Endothelial cell of umbilical vein (primary cell): ENCODE data around the gene INSIG2. TPM values are rescaled to one million over a fixed set of nuclear protein-coding genes. Genes with fewer than 3 reads are reported as not detected.

ENCODE experiments used
- BruUV-seq: library from RNA; stranded (reverse); fragments of 400-500 nt; replicated peaks from 2 replicates; lab custom pipeline; 2021; lab: Mats Ljungman, UMichigan
- CTCF ChIA-PET: fragments of 300-600, 350-600 bp; sonication (Branson Sonifier 250); formaldehyde crosslinking; loops from one replicate; lab custom pipeline; 2021; ENCODE audit warnings: antibody characterized with exemption, inconsistent platforms; lab: Charles Lee
- POLR2A ChIA-PET: fragments of 300-600, 350-600 bp; sonication (Branson Sonifier 250); formaldehyde crosslinking; loops from one replicate; lab custom pipeline; 2021; ENCODE audit warnings: antibody characterized with exemption, inconsistent platforms; lab: Charles Lee
- DNase-seq: peaks from one replicate; pipeline ENCODE4 v3.0.0-alpha.2; 2011; ENCODE audit warnings: low read depth, low spot score
- FAIRE-seq: peaks from 2 replicates; lab custom pipeline; 2011; peaks lifted over from hg19 to GRCh38; lab: Jason Lieb, UNC
- H2AFZ ChIP-seq: 2 replicates; pipeline ENCODE4 v1.6.0; 2012; ENCODE audit warnings: low read depth, low read length, control low read depth, inconsistent platforms
- H3K27ac ChIP-seq: 2 replicates; pipeline ENCODE4 v1.5.1; 2011; ENCODE audit warnings: low read depth, mild to moderate bottlenecking, control low read depth, low read length, moderate library complexity; ENCODE audit not compliant: insufficient read depth
- H3K27me3 ChIP-seq, 2 experiments: 2 replicates each; pipeline versions ENCODE4 v1.6.0 to v1.6.1; 2011; ENCODE audit warnings: low read length in 2 of 2, mixed read lengths in 1 of 2; ENCODE audit not compliant: control insufficient read depth in 2 of 2, insufficient read depth in 2 of 2
- H3K36me3 ChIP-seq, 2 experiments: 2 replicates in 1 of 2; 3 replicates in 1 of 2; pipeline ENCODE4 v1.5.1; 2011; ENCODE audit warnings: low read length in 2 of 2, mild to moderate bottlenecking in 1 of 2, moderate library complexity in 1 of 2; ENCODE audit not compliant: control insufficient read depth in 2 of 2, insufficient read depth in 2 of 2; ENCODE audit errors: extremely low read depth in 1 of 2
- H3K4me1 ChIP-seq: 3 replicates; pipeline ENCODE4 v1.5.1; 2011; ENCODE audit warnings: mild to moderate bottlenecking, low read length; ENCODE audit not compliant: control insufficient read depth, insufficient read depth; ENCODE audit errors: extremely low read depth
- H3K4me2 ChIP-seq: 2 replicates; pipeline ENCODE4 v1.6.1; 2011; ENCODE audit warnings: low read length, control low read depth, mixed read lengths; ENCODE audit not compliant: insufficient read depth
- H3K4me3 ChIP-seq, 3 experiments: fragments of 200-600 bp in 1 of 3; sonication (generic), shearing (Covaris generic) in 1 of 3; replicated peaks in 1 of 3; 2 replicates each; pipeline ENCODE4 v1.5.1; 2011 to 2016; ENCODE audit warnings: control low read depth in 3 of 3, low read length in 3 of 3, mild to moderate bottlenecking in 2 of 3, inconsistent platforms in 1 of 3, low read depth in 1 of 3, moderate library complexity in 1 of 3; ENCODE audit not compliant: insufficient read depth in 1 of 3
- H3K79me2 ChIP-seq: 2 replicates; pipeline ENCODE4 v1.6.0; 2012; ENCODE audit warnings: low read length, inconsistent platforms; ENCODE audit not compliant: control insufficient read depth, insufficient read depth
- H3K9ac ChIP-seq: replicated peaks from 2 replicates; pipeline ENCODE3; 2011; ENCODE audit warnings: low read length, control low read depth; ENCODE audit not compliant: insufficient read depth; ENCODE audit errors: extremely low read depth
- H3K9me1 ChIP-seq: replicated peaks from 3 replicates; pipeline ENCODE4 v1.6.0; 2011; ENCODE audit warnings: mild to moderate bottlenecking, low read length; ENCODE audit not compliant: control insufficient read depth, insufficient read depth; ENCODE audit errors: extremely low read depth
- H3K9me3 ChIP-seq: replicated peaks from 2 replicates; pipeline ENCODE4 v1.5.1; 2012; ENCODE audit warnings: low read length, inconsistent platforms; ENCODE audit not compliant: control insufficient read depth, insufficient read depth
- H4K20me1 ChIP-seq: replicated peaks from 2 replicates; pipeline ENCODE3; 2011; ENCODE audit warnings: mild to moderate bottlenecking, low read length; ENCODE audit not compliant: control insufficient read depth, insufficient read depth; ENCODE audit errors: extremely low read depth
- EZH2 ChIP-seq: IDR thresholded peaks from 2 replicates; pipeline ENCODE4 v1.6.1; 2012; ENCODE audit warnings: borderline replicate concordance, low read depth, mild to moderate bottlenecking, moderate library complexity, low read length, inconsistent platforms; ENCODE audit not compliant: severe bottlenecking
- FOS ChIP-seq: IDR thresholded peaks from 2 replicates; pipeline ENCODE4 v1.6.1; 2011; ENCODE audit warnings: mild to moderate bottlenecking, low read length, moderate library complexity, borderline replicate concordance; ENCODE audit not compliant: insufficient read depth
- GATA2 ChIP-seq: IDR thresholded peaks from 2 replicates; pipeline ENCODE4 v1.7.0; 2011; ENCODE audit warnings: low read depth, mild to moderate bottlenecking, moderate library complexity, mixed read lengths, low read length; ENCODE audit not compliant: insufficient read length, insufficient read depth
- JUN ChIP-seq: IDR thresholded peaks from 2 replicates; pipeline ENCODE4 v1.6.1; 2011; ENCODE audit warnings: borderline replicate concordance, low read depth; ENCODE audit not compliant: insufficient read length, insufficient read depth
- MYC ChIP-seq: IDR thresholded peaks from one replicate; pipeline ENCODE4 v1.6.1; 2011; ENCODE audit warnings: mild to moderate bottlenecking, low read depth, low read length
- POLR2A ChIP-seq: IDR thresholded peaks from 2 replicates; pipeline ENCODE4 v1.6.1; 2012; ENCODE audit warnings: low read depth, mild to moderate bottlenecking, control low read depth, low read length
- POLR2AphosphoS5 ChIP-seq: IDR thresholded peaks from 2 replicates; pipeline ENCODE4 v1.6.1; 2012; ENCODE audit warnings: low read depth, mild to moderate bottlenecking, control low read depth, low read length, moderate library complexity; ENCODE audit not compliant: insufficient read depth
- dilution Hi-C: fragments of 300-500 bp; cut with MboI; formaldehyde crosslinking; loops from one replicate; pipeline ENCODE4 v1.15.0; 2019; ENCODE audit warnings: low sequenced_read_pairs; ENCODE audit not compliant: extremely low pct_ligation_motif_present
- intact Hi-C: fragments of 100-400 bp; cut with micrococcal nuclease; formaldehyde crosslinking; loops from one replicate; pipeline ENCODE4 v1.10.0; 2022
- polyA plus RNA-seq, 4 experiments: library from polyadenylated mRNA; depleted of rRNA in 3 of 4; stranded (reverse) in 3 of 4; unstranded in 1 of 4; fragments of >200 nt; gene quantifications; 2 replicates each; pipeline versions ENCODE4 v1.2.1 to v1.2.3, GENCODE V29; 2011 to 2012; ENCODE audit warnings: missing spikeins in 1 of 4
- total RNA-seq: library from RNA; stranded (reverse); gene quantifications from 2 replicates; pipeline ENCODE4 v1.2.3, GENCODE V29; 2021
- TF ChIP-seq, protein P1 (sequence below): IDR thresholded peaks from 2 replicates; pipeline ENCODE4 v1.6.1; 2011; ENCODE audit not compliant: insufficient read depth, insufficient read length
- TF ChIP-seq, protein P2 (sequence below), 2 donors: IDR thresholded peaks; 1 replicate in 1 of 2; 2 replicates in 1 of 2; pipeline ENCODE4 v1.5.1; 2011; ENCODE audit warnings: low read length in 2 of 2, mild to moderate bottlenecking in 2 of 2, moderate library complexity in 2 of 2, control low read depth in 1 of 2, inconsistent platforms in 1 of 2, low read depth in 1 of 2; ENCODE audit not compliant: insufficient read depth in 1 of 2; ENCODE audit errors: extremely low read depth in 1 of 2

Gene INSIG2
- total and polyA plus RNA-seq, 2 donors (not counting 3 experiments of a cell fraction or from before 2014, with no cell fraction given): 24.1 to 26.9 TPM

DNA sequence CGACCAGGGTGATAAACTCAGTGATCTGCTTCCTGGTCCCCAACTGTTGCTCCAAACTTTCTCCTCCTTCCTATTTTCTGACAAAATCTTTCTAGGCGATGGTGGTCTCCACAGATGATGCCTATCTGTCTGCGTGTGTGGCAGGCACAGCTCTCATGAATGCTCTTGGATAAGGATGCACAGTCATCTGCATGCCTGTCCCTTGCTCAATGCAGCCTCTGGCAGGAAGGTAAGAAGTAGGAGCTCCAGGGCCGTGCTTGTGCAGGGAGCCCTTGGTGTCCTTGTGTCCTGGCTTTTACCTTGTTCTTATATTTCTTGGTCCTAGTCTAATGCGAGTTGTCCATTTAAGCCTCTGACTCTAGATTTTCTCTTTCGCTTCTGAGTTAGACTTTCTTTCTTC lies 57.5 kb downstream of the INSIG2 start:
- H3K36me3 ChIP-seq: no peaks in the 10 kb centered on the region
- no peak overlapping the region for H3K27ac ChIP-seq
- BruUV-seq: no TSS peak
- H3K4me2 ChIP-seq: no peak overlapping the region
- H3K9me3 ChIP-seq: no peaks in the 10 kb centered on the region
- no peak for FAIRE-seq
- no peaks in the 10 kb centered on the region for H3K79me2 ChIP-seq
- H3K9me1 ChIP-seq: no peaks in the 10 kb centered on the region
- H3K27me3 ChIP-seq: peaks cover 0 to 2% of the 10 kb centered on the region in 2 experiments
- no peak overlapping the region for H2AFZ ChIP-seq
- no peak for TF ChIP-seq GATA2
- TF ChIP-seq POLR2AphosphoS5: no peak
- TF ChIP-seq FOS: no peak
- no peaks in the 10 kb centered on the region for H4K20me1 ChIP-seq
- DNase-seq: no peak
- dilution Hi-C loops: no loop called here
- no peak overlapping the region for H3K4me3 ChIP-seq
- POLR2A ChIA-PET: no interaction called here
- CTCF ChIA-PET: interaction anchor here (0.9 to 6.8 kb wide), 2 partner anchors 64 to 99 kb away, joined by 3 to 112 read pairs; no protein-coding TSS in a partner anchor
- no peaks in the 10 kb centered on the region for H3K4me1 ChIP-seq
- H3K9ac ChIP-seq: no peak overlapping the region
- intact Hi-C loops: no loop called here

DNA sequence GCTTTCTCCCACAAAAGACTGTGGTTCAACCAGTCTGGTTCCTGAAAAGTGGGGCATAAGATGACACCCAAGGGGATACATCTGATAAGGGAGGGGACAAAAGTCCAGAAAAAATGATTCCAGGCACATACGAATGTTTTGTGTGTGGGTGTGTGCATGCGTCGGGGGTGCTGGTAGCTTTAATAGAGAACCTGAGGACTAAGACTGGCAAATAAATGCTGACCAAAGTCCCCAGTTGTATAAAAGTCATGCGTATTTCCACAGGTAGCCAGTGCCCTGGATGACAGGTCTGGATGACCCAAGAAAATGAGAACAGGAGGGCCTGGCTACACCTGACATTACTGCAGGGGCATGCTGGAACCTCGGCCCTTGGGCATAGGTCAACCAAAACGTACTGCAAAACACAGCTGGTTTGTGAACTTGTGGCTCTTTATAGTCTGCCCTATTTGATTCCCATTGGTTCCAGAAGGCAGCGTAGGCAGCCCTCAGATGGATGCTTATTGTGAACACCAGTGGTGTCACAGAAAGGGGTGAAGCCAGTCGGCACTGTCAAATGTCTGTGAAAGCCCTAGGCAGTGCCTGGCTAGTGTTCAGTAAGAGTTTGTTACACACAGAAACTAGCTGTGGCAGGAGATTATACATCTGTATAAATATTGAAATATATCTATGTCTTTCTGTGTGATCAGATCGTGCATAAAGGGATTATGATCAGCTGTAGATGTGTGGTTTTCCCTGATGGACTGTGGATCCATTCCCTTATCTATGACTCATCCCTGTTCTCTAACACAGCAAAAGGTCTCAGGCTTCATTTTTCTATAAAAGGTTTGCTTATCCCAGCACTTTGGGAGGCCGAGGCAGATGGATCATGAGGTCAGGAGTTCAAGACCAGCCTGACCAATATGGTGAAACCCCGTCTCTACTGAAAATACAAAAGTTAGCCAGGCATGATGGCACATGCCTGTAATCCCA lies 58.3 kb downstream of the INSIG2 start:
- TF ChIP-seq, protein P1, sequence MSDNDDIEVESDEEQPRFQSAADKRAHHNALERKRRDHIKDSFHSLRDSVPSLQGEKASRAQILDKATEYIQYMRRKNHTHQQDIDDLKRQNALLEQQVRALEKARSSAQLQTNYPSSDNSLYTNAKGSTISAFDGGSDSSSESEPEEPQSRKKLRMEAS: no peak
- no peak for TF ChIP-seq GATA2
- TF ChIP-seq POLR2AphosphoS5: no peak
- TF ChIP-seq POLR2A: no peak
- TF ChIP-seq EZH2: no peak
- no peak for TF ChIP-seq JUN
- no peak for TF ChIP-seq FOS
- TF ChIP-seq, protein P2, sequence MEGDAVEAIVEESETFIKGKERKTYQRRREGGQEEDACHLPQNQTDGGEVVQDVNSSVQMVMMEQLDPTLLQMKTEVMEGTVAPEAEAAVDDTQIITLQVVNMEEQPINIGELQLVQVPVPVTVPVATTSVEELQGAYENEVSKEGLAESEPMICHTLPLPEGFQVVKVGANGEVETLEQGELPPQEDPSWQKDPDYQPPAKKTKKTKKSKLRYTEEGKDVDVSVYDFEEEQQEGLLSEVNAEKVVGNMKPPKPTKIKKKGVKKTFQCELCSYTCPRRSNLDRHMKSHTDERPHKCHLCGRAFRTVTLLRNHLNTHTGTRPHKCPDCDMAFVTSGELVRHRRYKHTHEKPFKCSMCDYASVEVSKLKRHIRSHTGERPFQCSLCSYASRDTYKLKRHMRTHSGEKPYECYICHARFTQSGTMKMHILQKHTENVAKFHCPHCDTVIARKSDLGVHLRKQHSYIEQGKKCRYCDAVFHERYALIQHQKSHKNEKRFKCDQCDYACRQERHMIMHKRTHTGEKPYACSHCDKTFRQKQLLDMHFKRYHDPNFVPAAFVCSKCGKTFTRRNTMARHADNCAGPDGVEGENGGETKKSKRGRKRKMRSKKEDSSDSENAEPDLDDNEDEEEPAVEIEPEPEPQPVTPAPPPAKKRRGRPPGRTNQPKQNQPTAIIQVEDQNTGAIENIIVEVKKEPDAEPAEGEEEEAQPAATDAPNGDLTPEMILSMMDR (IDR thresholded peaks at IDR 0.05; ENCODE audit: extremely low read depth in 1 of 2, insufficient read depth in 1 of 2, low read depth in 1 of 2, low read length in 2 of 2): no peak
- TF ChIP-seq MYC: no peak
- Histone ChIP-seq H3K27me3 (peaks cover 0 to 2% of the 10 kb centered on the region in 2 experiments), H2AFZ (no peak overlapping the region), H3K9ac (no peak overlapping the region), H3K9me3 (no peaks in the 10 kb centered on the region), H3K79me2 (no peaks in the 10 kb centered on the region), H3K27ac (no peak overlapping the region), H3K4me1 (no peaks in the 10 kb centered on the region), H3K4me3 (no peak overlapping the region), H3K4me2 (no peak overlapping the region), H3K36me3 (no peaks in the 10 kb centered on the region), H4K20me1 (no peaks in the 10 kb centered on the region), H3K9me1 (no peaks in the 10 kb centered on the region)
- DNase-seq (no peak), FAIRE-seq (no peak)
- no TSS peak for BruUV-seq
- intact Hi-C loops: no loop called here
- POLR2A ChIA-PET: no interaction called here
- CTCF ChIA-PET: interaction anchor here (0.9 to 6.8 kb wide), 2 partner anchors 64 to 99 kb away, joined by 3 to 112 read pairs; no protein-coding TSS in a partner anchor
- dilution Hi-C loops: no loop called here
